OCI-LY3 (cell line): ENCODE measurements around the gene ARHGEF2.

ENCODE experiments used
- CTCF ChIP-seq: fragments of 200-600, 300-600 bp; sonication (generic); IDR thresholded peaks from 2 replicates; pipeline ENCODE4 v1.5.1; 2014; ENCODE audit warnings: antibody characterized with exemption, low read length, low read depth
- EZH2phosphoT487 ChIP-seq: fragments of 200-600 bp; shearing (Covaris generic); IDR thresholded peaks from 2 replicates; pipeline ENCODE4 v1.6.1; 2018; ENCODE audit warnings: antibody characterized with exemption, mixed run types, low read depth

GRCh38 chr1:156004843-156005584 lies 26.7 kb upstream of the ARHGEF2 start:
- TF ChIP-seq CTCF (no peak), EZH2phosphoT487 (no peak)
